22Rv1 (cell line): ENCODE data around the gene DCDC1.

Experiments used
- ZFX ChIP-seq: fragments of 450-650 bp; IDR thresholded peaks from 2 replicates; pipeline ENCODE4 v1.6.1; 2017; ENCODE audit warnings: antibody characterized with exemption, borderline replicate concordance
- TF ChIP-seq, protein P1 (sequence below): fragments of 450-650 bp; IDR thresholded peaks from 2 replicates; pipeline ENCODE4 v1.5.1; 2017; ENCODE audit warnings: mild to moderate bottlenecking

DNA sequence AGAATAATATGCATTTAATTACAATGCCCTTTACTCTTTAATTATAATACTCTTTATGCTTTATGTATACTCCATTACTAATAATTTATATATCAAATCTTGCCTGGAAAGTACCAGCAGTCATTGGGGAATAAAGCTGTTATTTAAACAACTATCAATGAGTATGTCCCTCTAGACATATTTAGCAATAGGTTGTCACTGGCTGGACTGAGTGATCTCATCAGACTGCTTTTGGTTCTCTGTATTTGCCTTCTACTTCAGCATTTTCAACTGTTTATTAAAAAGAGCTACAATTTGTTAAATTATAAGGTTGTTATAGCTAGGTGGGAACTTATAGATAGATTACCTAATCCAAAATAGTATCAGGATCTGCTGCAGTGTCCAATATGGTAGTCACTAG lies 267.2 kb downstream of the DCDC1 start:
- TF ChIP-seq, protein P1, sequence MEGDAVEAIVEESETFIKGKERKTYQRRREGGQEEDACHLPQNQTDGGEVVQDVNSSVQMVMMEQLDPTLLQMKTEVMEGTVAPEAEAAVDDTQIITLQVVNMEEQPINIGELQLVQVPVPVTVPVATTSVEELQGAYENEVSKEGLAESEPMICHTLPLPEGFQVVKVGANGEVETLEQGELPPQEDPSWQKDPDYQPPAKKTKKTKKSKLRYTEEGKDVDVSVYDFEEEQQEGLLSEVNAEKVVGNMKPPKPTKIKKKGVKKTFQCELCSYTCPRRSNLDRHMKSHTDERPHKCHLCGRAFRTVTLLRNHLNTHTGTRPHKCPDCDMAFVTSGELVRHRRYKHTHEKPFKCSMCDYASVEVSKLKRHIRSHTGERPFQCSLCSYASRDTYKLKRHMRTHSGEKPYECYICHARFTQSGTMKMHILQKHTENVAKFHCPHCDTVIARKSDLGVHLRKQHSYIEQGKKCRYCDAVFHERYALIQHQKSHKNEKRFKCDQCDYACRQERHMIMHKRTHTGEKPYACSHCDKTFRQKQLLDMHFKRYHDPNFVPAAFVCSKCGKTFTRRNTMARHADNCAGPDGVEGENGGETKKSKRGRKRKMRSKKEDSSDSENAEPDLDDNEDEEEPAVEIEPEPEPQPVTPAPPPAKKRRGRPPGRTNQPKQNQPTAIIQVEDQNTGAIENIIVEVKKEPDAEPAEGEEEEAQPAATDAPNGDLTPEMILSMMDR = no peak
- no peak for TF ChIP-seq ZFX
